Superior temporal gyrus (tissue), 1 donor: ENCODE results near the gene CTNND2.
A peak's percentile ranks its signal among the peaks of the same experiment; 100 is the strongest.

Experiments used
- DNase-seq: peaks from one replicate; pipeline ENCODE4 v3.0.0-alpha.2; 2016; ENCODE audit errors: extremely low spot score

Gene CTNND2

GRCh38 chr5:11258001-11258400 lies 646.2 kb downstream of the CTNND2 start:
- no peak for DNase-seq

GRCh38 chr5:11252523-11252922 lies 651.7 kb downstream of the CTNND2 start:
- DNase-seq: no peak

GRCh38 chr5:11252075-11252474 lies 652.2 kb downstream of the CTNND2 start:
- no peak for DNase-seq

- DNase-seq: no peak
Observed at GRCh38 chr5:11251247-11251646, 653.0 kb downstream of the CTNND2 start.

GRCh38 chr5:11248966-11249365 lies 655.3 kb downstream of the CTNND2 start:
- DNase-seq: no peak

- no peak for DNase-seq
Observed at GRCh38 chr5:11247224-11247623, 657.0 kb downstream of the CTNND2 start.

GRCh38 chr5:11240293-11241190 lies 663.7 kb downstream of the CTNND2 start:
- no peak for DNase-seq

- DNase-seq: no peak
Observed at GRCh38 chr5:11239261-11240015, 664.8 kb downstream of the CTNND2 start.

- DNase-seq: no peak
Observed at GRCh38 chr5:11234501-11234911, 669.7 kb downstream of the CTNND2 start.

GRCh38 chr5:11230890-11231289 lies 673.4 kb downstream of the CTNND2 start:
- DNase-seq: no peak

GRCh38 chr5:11227064-11227463 lies 677.2 kb downstream of the CTNND2 start:
- DNase-seq: no peak

- no peak for DNase-seq
Observed at GRCh38 chr5:11224436-11225187, 679.6 kb downstream of the CTNND2 start.

GRCh38 chr5:11222169-11222568 lies 682.1 kb downstream of the CTNND2 start:
- DNase-seq: no peak

- DNase-seq: no peak
Observed at GRCh38 chr5:11214864-11215644, 689.2 kb downstream of the CTNND2 start.

GRCh38 chr5:11212706-11213105 lies 691.5 kb downstream of the CTNND2 start:
- DNase-seq: no peak

GRCh38 chr5:11197726-11198125 lies 706.5 kb downstream of the CTNND2 start:
- DNase-seq: no peak

- DNase-seq: no peak
Observed at GRCh38 chr5:11191673-11192072, 712.6 kb downstream of the CTNND2 start.

- peak; percentile 75 for DNase-seq
Observed at GRCh38 chr5:11182441-11183080, 721.7 kb downstream of the CTNND2 start.

GRCh38 chr5:11181940-11182339 lies 722.3 kb downstream of the CTNND2 start:
- no peak for DNase-seq

GRCh38 chr5:11180890-11181289 lies 723.4 kb downstream of the CTNND2 start:
- no peak for DNase-seq
